Measurements from ENCODE around the gene FAM117A.
A peak's percentile ranks its signal among the peaks of the same experiment; 100 is the strongest.
"Not testable (repeated sequence)": the region's sequence is repeated elsewhere in the genome, so short reads cannot be mapped to it uniquely, and the experiment has no call there.

FAM117A gene

GRCh38 chr17:49764559-49765180, 739 bp upstream of the FAM117A start:
- WGBS, 2 experiments, result 46% methylated on average over 8 of the region's 8 CpGs
- H3K27ac ChIP-seq (ENCODE audit: insufficient read depth, low read depth, low read length, poor library complexity, severe bottlenecking), result no peak overlapping the region

GRCh38 chr17:49762151-49762941, 1.6 kb downstream of the FAM117A start:
- Histone ChIP-seq H3K4me1 (ENCODE audit: control insufficient read depth, insufficient read depth, low read length) (peaks cover 11% of the 10 kb centered on the region), H3K27me3 (ENCODE audit: control insufficient read depth, insufficient read depth, low read length, poor library complexity, severe bottlenecking) (peaks cover 4% of the 10 kb centered on the region), H3K9me3 (ENCODE audit: control insufficient read depth, low read length) (no peaks in the 10 kb centered on the region), H3K4me3 (ENCODE audit: insufficient read depth, low read depth, low read length) (peak overlapping the region; percentile 64), H3K27ac (ENCODE audit: insufficient read depth, low read depth, low read length, poor library complexity, severe bottlenecking) (no peak overlapping the region), H3K36me3 (ENCODE audit: control insufficient read depth, insufficient read depth, low read length) (no peaks in the 10 kb centered on the region)
- WGBS, 2 experiments, result 95% methylated on average over 6 of the region's 6 CpGs

More at GRCh38 chr17:49764559-49765180, 739 bp upstream of the FAM117A start:
- H3K9me3 ChIP-seq (ENCODE audit: control insufficient read depth, low read length), result no peaks in the 10 kb centered on the region
- H3K4me1 ChIP-seq (ENCODE audit: control insufficient read depth, insufficient read depth, low read length), result peaks cover 6% of the 10 kb centered on the region
- H3K36me3 ChIP-seq (ENCODE audit: control insufficient read depth, insufficient read depth, low read length), result no peaks in the 10 kb centered on the region
- peaks cover 4% of the 10 kb centered on the region for H3K27me3 ChIP-seq (ENCODE audit: control insufficient read depth, insufficient read depth, low read length, poor library complexity, severe bottlenecking)
- peak overlapping the region; percentile 9 for H3K4me3 ChIP-seq (ENCODE audit: insufficient read depth, low read depth, low read length)

GRCh38 chr17:49760932-49761558, 2.9 kb downstream of the FAM117A start:
- Histone ChIP-seq H3K36me3 (ENCODE audit: control insufficient read depth, insufficient read depth, low read length) (no peaks in the 10 kb centered on the region), H3K27ac (ENCODE audit: insufficient read depth, low read depth, low read length, poor library complexity, severe bottlenecking) (no peak overlapping the region), H3K9me3 (ENCODE audit: control insufficient read depth, low read length) (no peaks in the 10 kb centered on the region), H3K4me1 (ENCODE audit: control insufficient read depth, insufficient read depth, low read length) (peaks cover 22% of the 10 kb centered on the region), H3K4me3 (ENCODE audit: insufficient read depth, low read depth, low read length) (no peak overlapping the region), H3K27me3 (ENCODE audit: control insufficient read depth, insufficient read depth, low read length, poor library complexity, severe bottlenecking) (no peaks in the 10 kb centered on the region)
- WGBS, 2 experiments, result 76 to 91% methylated on average over 5 to 6 of the region's 6 CpGs

GRCh38 chr17:49760296-49760695, 3.6 kb downstream of the FAM117A start:
- H3K27me3 ChIP-seq (ENCODE audit: control insufficient read depth, insufficient read depth, low read length, poor library complexity, severe bottlenecking), result no peaks in the 10 kb centered on the region
- no peaks in the 10 kb centered on the region for H3K9me3 ChIP-seq (ENCODE audit: control insufficient read depth, low read length)
- H3K4me3 ChIP-seq (ENCODE audit: insufficient read depth, low read depth, low read length), result no peak overlapping the region
- no peaks in the 10 kb centered on the region for H3K36me3 ChIP-seq (ENCODE audit: control insufficient read depth, insufficient read depth, low read length)
- 80 to 100% methylated on average over 1 of the region's 1 CpG for WGBS, 2 experiments
- no peak overlapping the region for H3K27ac ChIP-seq (ENCODE audit: insufficient read depth, low read depth, low read length, poor library complexity, severe bottlenecking)
- H3K4me1 ChIP-seq (ENCODE audit: control insufficient read depth, insufficient read depth, low read length), result peaks cover 22% of the 10 kb centered on the region

- Histone ChIP-seq H3K27ac (ENCODE audit: insufficient read depth, low read depth, low read length, poor library complexity, severe bottlenecking) (no peak overlapping the region), H3K4me3 (ENCODE audit: insufficient read depth, low read depth, low read length) (no peak overlapping the region), H3K27me3 (ENCODE audit: control insufficient read depth, insufficient read depth, low read length, poor library complexity, severe bottlenecking) (no peaks in the 10 kb centered on the region), H3K4me1 (ENCODE audit: control insufficient read depth, insufficient read depth, low read length) (peaks cover 22% of the 10 kb centered on the region), H3K9me3 (ENCODE audit: control insufficient read depth, low read length) (no peaks in the 10 kb centered on the region), H3K36me3 (ENCODE audit: control insufficient read depth, insufficient read depth, low read length) (no peaks in the 10 kb centered on the region)
- WGBS, 2 experiments, result 92 to 93% methylated on average over 3 of the region's 3 CpGs
Measured at GRCh38 chr17:49759203-49759602, 4.7 kb downstream of the FAM117A start.

- H3K27ac ChIP-seq (ENCODE audit: insufficient read depth, low read depth, low read length, poor library complexity, severe bottlenecking); H3K27me3 ChIP-seq (ENCODE audit: control insufficient read depth, insufficient read depth, low read length, poor library complexity, severe bottlenecking); H3K4me3 ChIP-seq (ENCODE audit: insufficient read depth, low read depth, low read length); H3K9me3 ChIP-seq (ENCODE audit: control insufficient read depth, low read length); H3K36me3 ChIP-seq (ENCODE audit: control insufficient read depth, insufficient read depth, low read length): not testable (repeated sequence)
- 93 to 96% methylated on average over 5 of the region's 8 CpGs for WGBS, 2 experiments
- peaks cover 22% of the 10 kb centered on the region for H3K4me1 ChIP-seq (ENCODE audit: control insufficient read depth, insufficient read depth, low read length)
Measured at GRCh38 chr17:49758464-49759010, 5.4 kb downstream of the FAM117A start.

GRCh38 chr17:49757151-49757777, 6.7 kb downstream of the FAM117A start:
- Histone ChIP-seq H3K36me3 (ENCODE audit: control insufficient read depth, insufficient read depth, low read length) (no peaks in the 10 kb centered on the region), H3K9me3 (ENCODE audit: control insufficient read depth, low read length) (no peaks in the 10 kb centered on the region), H3K4me1 (ENCODE audit: control insufficient read depth, insufficient read depth, low read length) (peaks cover 19% of the 10 kb centered on the region), H3K27ac (ENCODE audit: insufficient read depth, low read depth, low read length, poor library complexity, severe bottlenecking) (no peak overlapping the region), H3K27me3 (ENCODE audit: control insufficient read depth, insufficient read depth, low read length, poor library complexity, severe bottlenecking) (no peaks in the 10 kb centered on the region), H3K4me3 (ENCODE audit: insufficient read depth, low read depth, low read length) (no peak overlapping the region)
- WGBS, 2 experiments, result 47 to 67% methylated on average over 6 of the region's 6 CpGs

GRCh38 chr17:49756323-49757150, 7.4 kb downstream of the FAM117A start:
- 86 to 89% methylated on average over 9 of the region's 9 CpGs for WGBS, 2 experiments
- Histone ChIP-seq H3K9me3 (ENCODE audit: control insufficient read depth, low read length) (no peaks in the 10 kb centered on the region), H3K36me3 (ENCODE audit: control insufficient read depth, insufficient read depth, low read length) (no peaks in the 10 kb centered on the region), H3K27ac (ENCODE audit: insufficient read depth, low read depth, low read length, poor library complexity, severe bottlenecking) (no peak overlapping the region), H3K4me3 (ENCODE audit: insufficient read depth, low read depth, low read length) (no peak overlapping the region), H3K4me1 (ENCODE audit: control insufficient read depth, insufficient read depth, low read length) (peaks cover 19% of the 10 kb centered on the region), H3K27me3 (ENCODE audit: control insufficient read depth, insufficient read depth, low read length, poor library complexity, severe bottlenecking) (no peaks in the 10 kb centered on the region)

GRCh38 chr17:49755663-49756283, 8.2 kb downstream of the FAM117A start:
- Histone ChIP-seq H3K4me3 (ENCODE audit: insufficient read depth, low read depth, low read length) (no peak overlapping the region), H3K27me3 (ENCODE audit: control insufficient read depth, insufficient read depth, low read length, poor library complexity, severe bottlenecking) (no peaks in the 10 kb centered on the region), H3K27ac (ENCODE audit: insufficient read depth, low read depth, low read length, poor library complexity, severe bottlenecking) (no peak overlapping the region), H3K9me3 (ENCODE audit: control insufficient read depth, low read length) (no peaks in the 10 kb centered on the region), H3K36me3 (ENCODE audit: control insufficient read depth, insufficient read depth, low read length) (no peaks in the 10 kb centered on the region), H3K4me1 (ENCODE audit: control insufficient read depth, insufficient read depth, low read length) (peaks cover 19% of the 10 kb centered on the region)
- 85 to 90% methylated on average over 4 of the region's 4 CpGs for WGBS, 2 experiments
